Fibroblast of villous mesenchyme (primary cell): ENCODE data around the gene ABCF3. TPM values are rescaled to one million over a fixed set of nuclear protein-coding genes. Genes with fewer than 3 reads are reported as not detected.

Source experiments
- DNase-seq: peaks from one replicate; pipeline ENCODE4 v3.0.0-alpha.2; 2010; ENCODE audit warnings: low read depth
- H3K4me3 ChIP-seq: 2 replicates; pipeline ENCODE4 v1.5.1; 2011; ENCODE audit warnings: low read depth, mild to moderate bottlenecking, low read length
- CTCF ChIP-seq: IDR thresholded peaks from 2 replicates; pipeline ENCODE4 v1.5.1; 2012; ENCODE audit warnings: low read depth, mild to moderate bottlenecking, low read length; ENCODE audit not compliant: insufficient read depth
- total RNA-seq: library from RNA; depleted of rRNA; stranded (reverse); fragments of >200 nt; gene quantifications from 2 replicates; pipeline ENCODE4 v1.2.3, GENCODE V29; 2012

The ABCF3 gene
- total RNA-seq, 1 donor: 51.0 TPM

DNA sequence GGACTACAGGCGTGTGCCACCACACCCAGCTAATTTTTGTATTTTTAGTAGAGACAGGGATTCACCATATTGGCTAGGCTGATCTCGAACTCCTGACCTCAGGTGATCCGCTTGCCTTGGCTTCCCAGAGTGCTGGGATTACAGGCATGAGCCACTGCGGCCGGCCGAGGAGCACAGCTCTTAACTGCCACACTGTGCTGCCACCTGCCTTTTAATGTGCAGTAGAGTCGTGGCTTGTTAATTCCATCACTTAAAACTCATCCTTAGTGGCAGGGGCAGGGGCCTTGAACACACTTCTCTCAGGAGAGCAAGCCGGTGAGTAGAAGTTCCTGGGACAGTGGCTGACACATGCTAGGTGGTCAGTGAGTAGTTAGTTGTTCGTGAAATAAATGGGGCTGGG lies 12.5 kb downstream of the ABCF3 start:
- DNase-seq: no peak
- no peak overlapping the region for H3K4me3 ChIP-seq
- TF ChIP-seq CTCF: no peak

GRCh38 chr3:184200825-184201224 lies 14.8 kb downstream of the ABCF3 start:
- H3K4me3 ChIP-seq: no peak overlapping the region
- no peak for DNase-seq
- no peak for TF ChIP-seq CTCF

DNA sequence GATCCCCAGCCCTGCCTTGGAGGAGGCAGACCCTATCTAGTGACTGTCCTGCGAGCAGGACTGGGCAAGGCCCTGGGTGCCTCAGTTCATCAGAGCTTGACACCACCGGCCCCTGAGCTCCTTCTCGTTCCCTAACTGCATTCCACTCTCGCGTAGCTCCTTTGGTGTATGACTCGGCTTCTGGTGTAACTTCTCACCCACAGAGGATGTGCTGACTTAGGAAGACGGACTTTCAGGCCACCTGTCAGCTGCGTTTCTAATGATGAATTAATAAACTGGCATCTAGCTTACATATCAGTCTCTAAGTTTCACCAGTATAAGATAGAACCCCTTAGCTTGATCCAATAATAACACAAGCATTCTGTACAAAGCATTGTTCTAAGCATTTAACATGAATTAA lies 17.5 kb downstream of the ABCF3 start:
- DNase-seq: no peak
- no peak for TF ChIP-seq CTCF
- no peak overlapping the region for H3K4me3 ChIP-seq

- DNase-seq: peak; percentile 19
- TF ChIP-seq CTCF: no peak
- H3K4me3 ChIP-seq: no peak overlapping the region
Observed at GRCh38 chr3:184209146-184209923, 23.3 kb downstream of the ABCF3 start.

DNA sequence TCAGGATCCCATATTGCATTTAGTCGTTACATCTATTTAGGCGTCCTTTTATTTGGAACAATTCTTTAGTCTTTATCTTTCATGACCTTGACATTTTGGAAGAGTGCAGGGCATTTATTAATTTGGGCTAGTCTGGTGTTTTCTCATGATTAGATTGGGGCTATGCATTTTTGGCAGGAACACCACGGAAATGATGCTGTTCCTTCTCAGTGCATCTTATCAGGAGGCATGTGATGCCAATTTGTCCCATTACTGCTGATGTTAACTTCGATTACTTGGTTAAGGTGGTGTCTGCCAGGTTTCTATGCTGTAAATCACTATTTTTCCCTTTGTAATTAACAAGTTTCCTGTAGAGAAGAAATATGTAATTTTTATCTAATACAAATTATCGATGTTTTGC lies 25.3 kb downstream of the ABCF3 start:
- no peak for TF ChIP-seq CTCF
- H3K4me3 ChIP-seq: no peak overlapping the region
- DNase-seq: no peak

DNA sequence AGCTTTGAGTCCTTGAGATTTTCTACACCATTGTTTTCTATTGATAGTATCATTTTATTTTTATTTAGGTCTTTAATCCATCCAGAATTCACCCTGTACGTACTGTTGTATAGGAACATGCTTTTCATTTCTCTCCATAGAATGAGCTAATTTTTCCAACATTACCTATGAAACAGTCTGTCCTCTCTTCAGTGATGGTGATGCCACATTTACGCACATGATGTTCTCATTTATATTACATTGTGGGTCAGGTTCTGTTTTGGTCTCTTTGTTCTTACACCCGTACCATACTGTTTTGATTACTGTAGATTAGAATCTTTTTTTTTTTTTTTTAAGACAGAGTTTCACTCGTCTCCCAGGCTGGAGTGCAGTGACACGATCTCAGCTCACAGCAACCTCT lies 25.7 kb downstream of the ABCF3 start:
- no peak overlapping the region for H3K4me3 ChIP-seq
- DNase-seq: no peak
- no peak for TF ChIP-seq CTCF

- DNase-seq: no peak
- H3K4me3 ChIP-seq: no peak overlapping the region
- no peak for TF ChIP-seq CTCF
Observed at GRCh38 chr3:184218814-184219213, 32.8 kb downstream of the ABCF3 start.
